Tibial nerve (tissue), 4 donors: ENCODE results near the gene UBA1. TPM values are rescaled to one million over a fixed set of nuclear protein-coding genes. Genes with fewer than 3 reads are reported as not detected.

Experiments
- DNase-seq, 2 donors: peaks; one replicate each; pipeline ENCODE4 v3.0.0-alpha.2; 2019; ENCODE audit warnings: low spot score in 2 of 2
- H3K27ac ChIP-seq, 4 donors: fragments of 200-600 bp; sonication (generic) in 3 of 4; one replicate each; pipeline ENCODE4 v1.5.1; 2017 to 2019; ENCODE audit warnings: mild to moderate bottlenecking in 1 of 4
- H3K27me3 ChIP-seq, 2 donors: fragments of 200-600 bp; sonication (generic) in 1 of 2; one replicate each; pipeline versions ENCODE4 v1.5.1 to v1.6.0; 2017 to 2019
- H3K36me3 ChIP-seq, 3 donors: fragments of 200-600 bp; sonication (generic); one replicate each; pipeline ENCODE4 v1.5.1; 2018 to 2019
- H3K4me1 ChIP-seq, 4 donors: fragments of 200-600 bp; sonication (generic) in 3 of 4; one replicate each; pipeline ENCODE4 v1.5.1; 2017 to 2019
- H3K4me3 ChIP-seq, 4 donors: fragments of 200-600 bp; sonication (generic) in 3 of 4; one replicate each; pipeline ENCODE4 v1.5.1; 2017 to 2019; ENCODE audit warnings: mild to moderate bottlenecking in 1 of 4, moderate library complexity in 1 of 4
- H3K9me3 ChIP-seq, 4 donors: fragments of 200-600 bp; sonication (generic) in 3 of 4; one replicate each; pipeline ENCODE4 v1.5.1; 2017 to 2019
- CTCF ChIP-seq, 5 experiments: fragments of 200-600 bp in 3 of 5; fragments of 450-650 bp in 2 of 5; sonication (generic) in 3 of 5; IDR thresholded peaks; one replicate each; pipeline ENCODE4 v1.5.1; 2016 to 2019; ENCODE audit warnings: antibody characterized with exemption in 5 of 5, mild to moderate bottlenecking in 3 of 5, moderate library complexity in 2 of 5
- EP300 ChIP-seq, 2 donors: sonication (generic); formaldehyde crosslinking; IDR thresholded peaks; one replicate each; pipeline ENCODE4 v1.6.1; 2017; ENCODE audit warnings: antibody characterized with exemption in 2 of 2, mild to moderate bottlenecking in 1 of 2
- POLR2A ChIP-seq, 2 donors: fragments of 450-650 bp; IDR thresholded peaks; one replicate each; pipeline ENCODE4 v1.6.1; 2017; ENCODE audit warnings: antibody characterized with exemption in 2 of 2, mild to moderate bottlenecking in 2 of 2, moderate library complexity in 2 of 2
- WGBS, 2 donors: methylation state at CpG; one replicate each; pipeline ENCODE4 v1.1.5; 2018; 5-methylcytosine and 5-hydroxymethylcytosine counted together
- total RNA-seq, 4 donors: library from RNA; depleted of rRNA; stranded (reverse); fragments of >200 nt; gene quantifications; one replicate each; pipeline ENCODE4 v1.1.0, GENCODE V29; 2016

Gene UBA1
- total RNA-seq, 4 donors from 2014 or later: 124 to 168 (median 144) TPM

GRCh38 chrX:47170861-47171692 is 22.6 kb upstream of the UBA1 start:
- 85 to 89% methylated on average over 30 to 34 of the region's 34 CpGs for WGBS, 2 donors
- no peak for TF ChIP-seq EP300 (IDR thresholded peaks at IDR 0.05)
- TF ChIP-seq CTCF (IDR thresholded peaks at IDR 0.05): no peak
- TF ChIP-seq POLR2A (IDR thresholded peaks at IDR 0.05): no peak

GRCh38 chrX:47171996-47172395 is 21.6 kb upstream of the UBA1 start:
- WGBS, 2 donors: 65 to 100% methylated on average over 1 to 2 of the region's 2 CpGs
- Histone ChIP-seq H3K4me1 (no peaks in the 10 kb centered on the region), H3K4me3 (no peak overlapping the region), H3K27me3 (peaks cover 0 to 3% of the 10 kb centered on the region in 2 donors), H3K36me3 (peaks cover 0 to 76% (median 0%) of the 10 kb centered on the region in 3 donors), H3K9me3 (no peaks in the 10 kb centered on the region), H3K27ac (no peak overlapping the region)
- no peak for DNase-seq
- TF ChIP-seq EP300 (IDR thresholded peaks at IDR 0.05): no peak
- TF ChIP-seq POLR2A (IDR thresholded peaks at IDR 0.05): no peak
- TF ChIP-seq CTCF (IDR thresholded peaks at IDR 0.05): no peak

More at GRCh38 chrX:47170861-47171692, 22.6 kb upstream of the UBA1 start:
- Histone ChIP-seq H3K9me3 (no peaks in the 10 kb centered on the region), H3K27ac (no peak overlapping the region), H3K36me3 (peaks cover 0 to 67% (median 0%) of the 10 kb centered on the region in 3 donors), H3K4me1 (no peaks in the 10 kb centered on the region), H3K27me3 (peaks cover 0 to 3% of the 10 kb centered on the region in 2 donors), H3K4me3 (no peak overlapping the region)
- DNase-seq: no peak

- peaks cover 0 to 3% of the 10 kb centered on the region in 2 donors for H3K27me3 ChIP-seq
- H3K4me1 ChIP-seq: no peaks in the 10 kb centered on the region
- TF ChIP-seq POLR2A (IDR thresholded peaks at IDR 0.05) (no peak), CTCF (IDR thresholded peaks at IDR 0.05) (no peak), EP300 (IDR thresholded peaks at IDR 0.05) (no peak)
- H3K9me3 ChIP-seq: no peaks in the 10 kb centered on the region
- no peak overlapping the region for H3K4me3 ChIP-seq
- 75 to 82% methylated on average over 7 of the region's 7 CpGs for WGBS, 2 donors
- H3K36me3 ChIP-seq: peaks cover 0 to 82% (median 0%) of the 10 kb centered on the region in 3 donors
- H3K27ac ChIP-seq: no peak overlapping the region
- no peak for DNase-seq
Measured at GRCh38 chrX:47172549-47172948, 21.1 kb upstream of the UBA1 start.

GRCh38 chrX:47172971-47173792 is 20.4 kb upstream of the UBA1 start:
- Histone ChIP-seq H3K9me3 (no peaks in the 10 kb centered on the region), H3K4me1 (no peaks in the 10 kb centered on the region), H3K36me3 (peaks cover 0 to 88% (median 0%) of the 10 kb centered on the region in 3 donors), H3K27me3 (peaks cover 0 to 5% of the 10 kb centered on the region in 2 donors), H3K27ac (no peak overlapping the region), H3K4me3 (no peak overlapping the region)
- TF ChIP-seq POLR2A (IDR thresholded peaks at IDR 0.05): no peak
- TF ChIP-seq EP300 (IDR thresholded peaks at IDR 0.05): no peak
- no peak for TF ChIP-seq CTCF (IDR thresholded peaks at IDR 0.05)
- WGBS, 2 donors: 81 to 88% methylated on average over 17 to 18 of the region's 18 CpGs
- DNase-seq: no peak
